Measurements from ENCODE around the gene COL4A2. TPM values are rescaled to one million over a fixed set of nuclear protein-coding genes. Genes with fewer than 3 reads are reported as not detected.
A peak's percentile ranks its signal among the peaks of the same experiment; 100 is the strongest.
"Not testable (repeated sequence)": the region's sequence is repeated elsewhere in the genome, so short reads cannot be mapped to it uniquely, and the experiment has no call there.

COL4A2 gene
- total RNA-seq, 1 donor from 2014 or later = 1,333 TPM

- DNase-seq (ENCODE audit: low spot score) = peak; percentile 86
These were observed 12.9 kb downstream of the COL4A2 start for GRCh38 chr13:110319774-110320509.

- no peak for DNase-seq (ENCODE audit: low spot score)
These were observed 13.6 kb downstream of the COL4A2 start for GRCh38 chr13:110320645-110321044.

DNA sequence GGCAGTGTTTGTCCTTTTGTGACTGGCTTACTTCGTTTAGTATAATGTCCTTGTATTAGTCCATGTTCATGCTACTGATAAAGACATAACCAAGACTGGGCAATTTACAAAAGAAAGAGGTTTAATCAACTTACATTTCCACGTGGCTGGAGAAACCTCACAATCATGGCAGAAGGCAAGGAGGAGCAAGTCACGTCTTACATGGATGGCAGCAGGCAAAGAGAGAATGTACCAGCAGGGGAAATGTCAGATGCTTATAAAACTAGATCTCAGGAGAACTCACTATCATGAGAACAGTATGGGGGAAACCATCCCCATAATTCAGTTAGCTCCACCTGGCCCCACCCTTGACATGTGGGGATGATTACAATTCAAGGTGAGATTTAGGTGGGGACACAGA lies 14.5 kb downstream of the COL4A2 start:
- DNase-seq (ENCODE audit: low spot score) = not testable (repeated sequence)

GRCh38 chr13:110322126-110322827 lies 15.2 kb downstream of the COL4A2 start:
- DNase-seq (ENCODE audit: low spot score) = peak; percentile 82

GRCh38 chr13:110322828-110323171 lies 15.7 kb downstream of the COL4A2 start:
- DNase-seq (ENCODE audit: low spot score) = peak; percentile 78

- DNase-seq (ENCODE audit: low spot score) = no peak
These were observed 16.2 kb downstream of the COL4A2 start for GRCh38 chr13:110323172-110323891.

GRCh38 chr13:110324026-110324749 lies 17.1 kb downstream of the COL4A2 start:
- DNase-seq (ENCODE audit: low spot score) = peak; percentile 77

DNA sequence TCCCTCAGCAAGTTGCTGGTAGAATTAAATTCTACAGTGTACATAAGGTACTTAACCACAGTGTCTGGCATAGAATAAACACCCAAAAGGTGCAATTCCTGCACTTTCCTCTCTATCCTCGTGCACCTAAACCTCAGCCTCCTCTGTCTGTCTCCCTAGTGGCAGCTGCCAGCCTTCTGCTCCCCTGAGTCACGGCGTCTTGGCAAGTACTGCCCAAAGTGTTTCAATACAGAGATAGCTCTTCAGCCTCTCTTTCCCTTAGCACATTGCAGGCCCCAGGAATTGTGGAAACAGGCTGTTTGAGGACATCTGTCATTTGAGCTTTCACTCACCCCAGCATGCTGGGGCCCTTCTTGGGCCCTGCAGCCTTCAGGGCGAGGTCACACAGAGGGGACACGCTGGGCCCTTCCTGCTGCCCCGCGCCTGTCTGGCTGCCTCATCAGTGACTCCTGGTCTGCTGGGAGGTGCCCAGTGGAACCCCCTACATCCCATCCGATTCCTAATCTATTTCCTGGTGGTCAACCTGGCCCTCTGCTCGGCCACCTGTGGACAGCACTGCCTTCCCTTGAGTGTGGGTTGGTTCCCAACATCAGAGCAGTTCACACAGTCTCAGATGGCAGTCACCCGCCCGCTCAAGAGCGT lies 19.3 kb downstream of the COL4A2 start:
- peak; percentile 53 for DNase-seq (ENCODE audit: low spot score)

- DNase-seq (ENCODE audit: low spot score) = peak; percentile 69
These were observed 20.1 kb downstream of the COL4A2 start for GRCh38 chr13:110327051-110327721.

DNA sequence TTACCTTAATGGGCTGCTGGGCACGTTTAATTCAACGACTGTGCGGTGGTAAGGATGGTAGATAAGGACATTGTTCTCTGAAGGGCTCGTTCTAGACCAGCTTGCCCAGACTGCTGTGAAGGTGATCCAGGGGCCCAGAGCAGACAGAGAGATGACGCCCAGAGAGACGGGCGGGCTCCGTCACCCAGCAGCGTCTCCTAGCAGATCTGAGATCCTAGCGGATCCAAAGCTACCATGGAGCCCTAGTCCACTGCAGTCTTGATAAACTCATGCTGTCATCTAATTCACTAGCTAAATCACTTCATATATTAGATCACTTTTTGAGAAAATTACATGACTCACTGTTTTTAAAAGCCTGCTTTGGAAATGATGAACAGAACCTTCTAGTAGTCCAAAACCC lies 21.5 kb downstream of the COL4A2 start:
- DNase-seq (ENCODE audit: low spot score) = peak; percentile 72

DNA sequence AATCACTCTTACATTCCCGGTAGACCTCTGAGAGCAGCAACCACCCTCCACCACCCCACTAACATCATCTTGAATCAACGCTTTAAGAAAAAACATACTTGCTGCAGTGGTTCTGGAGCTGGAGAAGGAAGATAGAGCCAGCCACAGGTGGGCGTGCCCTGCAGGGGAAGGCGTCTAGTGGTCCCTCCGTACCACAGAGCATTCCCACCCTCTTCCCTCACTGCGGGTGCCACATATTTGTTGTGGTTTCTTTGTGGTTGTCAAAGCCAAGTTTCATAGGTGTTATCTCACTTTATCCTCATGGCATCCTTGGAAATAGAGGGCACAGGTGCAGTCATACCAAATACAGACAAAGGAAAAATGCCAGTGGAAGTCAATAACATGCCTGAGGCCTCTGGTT lies 22.2 kb downstream of the COL4A2 start:
- no peak for DNase-seq (ENCODE audit: low spot score)

- no peak for DNase-seq (ENCODE audit: low spot score)
These were observed 22.8 kb downstream of the COL4A2 start for GRCh38 chr13:110329798-110330461.

DNA sequence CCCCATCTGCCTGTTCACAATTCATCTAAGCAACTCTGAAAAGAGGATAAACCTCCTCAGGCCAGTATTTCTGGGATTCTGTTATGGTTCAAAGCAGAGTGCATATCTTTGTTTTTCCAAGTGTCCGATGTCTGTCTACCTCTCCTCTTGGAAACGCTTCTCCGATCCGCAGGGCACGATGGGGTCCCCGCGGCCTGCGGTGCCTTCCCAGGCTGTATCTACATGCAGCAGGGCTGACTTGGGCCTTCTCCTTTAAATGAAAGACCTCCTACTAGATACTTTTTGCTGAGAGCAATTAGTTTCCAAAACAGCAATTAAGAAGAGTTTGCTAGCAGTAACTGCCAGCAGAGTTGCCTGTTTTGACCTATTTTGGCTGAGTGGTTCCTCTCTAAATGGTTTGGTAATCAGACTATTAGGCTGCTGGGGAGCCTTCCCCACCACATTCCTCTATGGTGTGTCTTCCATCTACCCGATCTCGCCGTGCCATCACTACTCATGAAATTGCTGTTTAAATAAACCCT lies 23.5 kb downstream of the COL4A2 start:
- no peak for DNase-seq (ENCODE audit: low spot score)

DNA sequence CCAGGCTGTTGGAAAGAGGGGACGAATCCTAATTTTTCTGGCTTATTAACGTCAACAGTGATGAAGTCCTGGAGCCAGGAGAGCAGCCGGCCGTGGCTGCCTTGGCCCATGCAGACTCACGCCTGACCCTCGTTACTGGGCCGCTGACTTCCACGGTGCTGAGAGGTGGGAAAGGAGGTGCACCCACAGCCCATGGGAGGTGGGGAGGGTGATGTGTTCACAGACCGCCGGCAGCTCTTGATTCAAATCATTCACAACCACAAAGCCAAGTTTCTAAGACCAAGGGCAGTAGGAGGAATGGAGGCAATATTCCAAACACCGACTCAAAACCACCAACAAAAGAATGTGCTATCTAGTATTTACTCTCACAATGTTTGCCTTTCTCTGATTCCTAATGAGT lies 24.3 kb downstream of the COL4A2 start:
- peak; percentile 79 for DNase-seq (ENCODE audit: low spot score)

GRCh38 chr13:110332750-110333149 lies 25.7 kb downstream of the COL4A2 start:
- DNase-seq (ENCODE audit: low spot score) = no peak

DNA sequence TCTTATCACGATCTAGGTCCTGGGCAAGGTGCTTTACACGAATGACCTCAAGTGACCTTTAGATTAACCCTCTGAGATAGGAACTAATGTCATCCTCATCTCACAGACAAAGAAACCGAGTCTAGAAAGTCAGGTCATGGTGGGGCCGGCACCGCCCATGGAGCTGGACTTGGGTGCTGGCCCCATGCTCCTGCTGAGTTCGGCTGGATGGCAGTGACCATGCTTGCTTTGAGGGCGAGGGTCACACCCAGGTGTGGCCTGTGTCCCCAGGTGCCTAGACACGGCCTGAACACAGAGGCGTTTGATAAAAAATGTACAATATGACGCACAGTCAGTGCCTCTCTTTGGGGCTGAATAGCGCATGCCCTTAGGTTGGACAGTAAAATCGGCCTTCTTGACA lies 26.8 kb downstream of the COL4A2 start:
- peak; percentile 75 for DNase-seq (ENCODE audit: low spot score)

DNA sequence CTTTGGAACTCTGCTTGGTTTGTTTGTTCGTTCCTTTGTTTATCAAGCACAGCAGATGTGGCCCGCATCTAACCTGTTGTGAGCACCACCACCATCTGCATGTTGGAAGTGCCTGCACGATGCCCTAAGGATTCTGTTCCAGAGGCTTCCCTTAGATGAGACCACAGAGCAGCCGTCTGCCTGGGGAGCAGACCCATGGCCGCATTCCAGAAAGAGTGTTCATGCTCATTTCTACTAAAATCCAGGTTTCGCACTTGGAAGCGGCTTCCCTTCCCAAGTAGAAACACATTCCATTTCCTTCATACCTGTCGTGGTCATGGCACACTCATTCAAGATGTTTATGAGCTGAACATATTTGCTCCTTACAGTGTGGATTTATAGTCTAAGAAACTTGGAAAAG lies 27.2 kb downstream of the COL4A2 start:
- no peak for DNase-seq (ENCODE audit: low spot score)

DNA sequence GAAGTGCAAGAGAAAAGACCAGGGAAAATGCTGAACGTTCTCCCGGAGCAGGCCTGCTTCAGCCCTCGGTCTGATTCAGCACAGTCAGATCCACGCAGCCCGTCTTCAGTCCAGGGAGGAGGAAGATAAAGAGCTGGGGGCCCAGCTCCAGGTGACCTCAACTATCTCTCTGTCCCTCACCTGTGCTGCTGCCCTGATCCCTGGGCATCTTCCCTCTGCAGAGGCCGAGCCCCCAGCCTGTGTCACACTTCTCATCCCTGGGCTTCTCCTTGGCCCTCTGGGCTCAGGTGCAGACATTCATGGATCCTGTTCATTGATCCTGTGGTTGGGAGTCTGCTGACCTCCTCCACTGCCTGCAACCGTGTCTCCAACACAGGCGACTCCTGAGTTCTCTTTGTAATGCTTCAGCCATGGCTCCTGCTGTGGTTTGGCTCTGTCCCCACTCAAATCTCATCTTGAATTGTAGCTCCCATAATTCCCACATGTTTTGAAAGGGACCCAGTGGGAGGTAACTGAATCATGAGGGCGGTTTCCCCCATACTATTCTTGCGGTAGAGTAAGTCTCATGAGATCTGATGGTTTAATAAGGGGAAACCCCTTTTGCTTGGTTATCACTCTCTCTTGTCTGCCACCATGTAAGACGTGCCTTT lies 27.9 kb downstream of the COL4A2 start:
- peak; percentile 71 for DNase-seq (ENCODE audit: low spot score)

DNA sequence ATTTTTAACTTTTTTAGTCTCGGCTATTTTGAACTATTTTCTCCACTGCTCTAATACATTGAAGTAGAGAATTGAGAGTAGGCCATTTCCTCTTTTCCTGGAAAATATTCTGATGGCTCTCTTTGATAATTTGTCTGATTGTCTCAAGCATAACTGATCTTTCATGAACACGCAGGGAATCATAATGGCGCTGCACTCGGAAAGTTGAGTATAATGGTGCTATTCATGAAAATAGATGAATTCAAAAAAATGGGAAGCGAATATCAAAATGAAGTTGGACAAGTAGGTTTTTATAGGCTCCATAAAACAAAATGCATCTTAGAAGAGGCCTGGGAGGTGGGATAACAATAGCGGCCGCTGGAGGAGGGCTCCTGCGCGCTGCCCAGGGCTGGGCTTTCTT lies 29.0 kb downstream of the COL4A2 start:
- DNase-seq (ENCODE audit: low spot score) = no peak
